Activated naive CD4-positive, alpha-beta T cell treated with anti-CD3 and anti-CD28 coated beads, Interleukin-2, amount 50 U/mL, for 72 hours (primary cell): ENCODE data around the gene GLIPR1. TPM values are rescaled to one million over a fixed set of nuclear protein-coding genes. Genes with fewer than 3 reads are reported as not detected.
"Not testable (repeated sequence)": the region's sequence is repeated elsewhere in the genome, so short reads cannot be mapped to it uniquely, and the experiment has no call there.

Experiments used
- ATAC-seq, 2 donors: fragments of 150-1000 bp; cut with Tn5 transposase; 2 replicates each; pipeline ENCODE4 v1.10.0; 2021; ENCODE audit warnings: mild to moderate bottlenecking in 2 of 2, moderate library complexity in 2 of 2
- DNase-seq, 2 donors: peaks; one replicate each; pipeline ENCODE4 v3.0.0; 2021 to 2022; ENCODE audit warnings: low spot score in 2 of 2
- H3K27ac Mint-ChIP-seq, 2 donors: one replicate each; pipeline ENCODE4 v1.8.0; 2022; ENCODE audit warnings: mild to moderate bottlenecking in 2 of 2, mixed read lengths in 2 of 2
- H3K36me3 Mint-ChIP-seq, 2 donors: one replicate each; pipeline ENCODE4 v1.8.0; 2022; ENCODE audit warnings: mixed read lengths in 2 of 2
- H3K9me3 Mint-ChIP-seq, 2 donors: one replicate each; pipeline ENCODE4 v1.8.0; 2022; ENCODE audit warnings: mixed read lengths in 2 of 2
- total RNA-seq, 2 donors: library from RNA; stranded (reverse); gene quantifications; one replicate each; pipeline ENCODE4 v1.2.3, GENCODE V29; 2022

The GLIPR1 gene
- total RNA-seq, 2 donors from 2014 or later, result 3.5 to 10.3 TPM

DNA sequence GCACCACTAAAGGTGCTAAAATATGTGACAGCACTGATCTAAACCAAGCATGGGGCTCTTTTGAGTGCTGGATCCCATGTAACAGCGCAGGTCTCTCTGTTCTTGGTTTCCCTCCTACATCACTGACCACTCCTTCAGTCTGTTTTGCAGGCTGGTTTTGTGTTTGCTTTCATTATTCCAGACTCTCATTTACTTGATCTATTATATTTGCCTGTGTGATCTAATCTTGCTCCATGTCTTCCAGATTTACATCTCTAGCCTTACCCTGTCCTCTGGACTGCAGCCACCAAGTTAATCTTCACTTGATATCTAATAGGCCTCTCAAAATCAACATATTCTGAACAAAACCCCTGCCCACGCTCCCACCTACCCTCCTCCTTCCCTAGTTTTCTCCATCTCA is 8.6 kb downstream of the GLIPR1 start:
- ATAC-seq (peak; percentile 3 to 4), DNase-seq (no peak)
- peak overlapping the region; percentile 13 to 84 for H3K27ac Mint-ChIP-seq
- no peaks in the 10 kb centered on the region for H3K9me3 Mint-ChIP-seq
- no peaks in the 10 kb centered on the region for H3K36me3 Mint-ChIP-seq

DNA sequence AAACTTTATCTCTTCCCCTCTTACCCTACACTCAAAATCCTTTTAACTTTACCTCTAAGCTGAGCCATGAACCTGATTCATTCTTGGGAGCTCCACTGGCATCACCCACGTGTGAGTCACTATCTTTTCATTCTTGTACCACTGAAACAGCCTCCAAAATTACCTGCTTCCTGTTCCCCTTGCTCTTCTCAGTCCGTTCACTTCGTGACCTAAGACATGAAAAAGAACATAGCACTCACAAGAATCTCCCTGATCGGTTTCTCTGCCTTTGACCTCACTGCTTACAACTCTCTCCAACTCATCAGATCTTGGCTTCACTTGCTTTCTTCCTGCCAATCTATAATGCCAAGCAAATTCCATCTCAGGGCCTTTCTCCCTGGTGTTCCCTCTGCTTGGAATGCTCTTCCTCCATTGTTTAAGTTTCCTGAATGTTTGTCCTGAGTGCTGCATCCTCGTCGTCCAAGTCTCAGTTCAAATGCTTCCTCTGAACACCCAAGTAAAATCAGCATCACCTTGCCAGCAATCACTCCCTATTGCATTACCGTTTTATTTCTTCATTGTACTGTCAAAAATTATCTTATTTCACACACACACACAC is 9.2 kb downstream of the GLIPR1 start:
- Mint-ChIP-seq H3K9me3 (no peaks in the 10 kb centered on the region), H3K36me3 (no peaks in the 10 kb centered on the region), H3K27ac (peak overlapping the region; percentile 13 to 84)
- DNase-seq (peak in 1 of 2 donors; percentile 24), ATAC-seq (peak; percentile 97 to 98)

DNA sequence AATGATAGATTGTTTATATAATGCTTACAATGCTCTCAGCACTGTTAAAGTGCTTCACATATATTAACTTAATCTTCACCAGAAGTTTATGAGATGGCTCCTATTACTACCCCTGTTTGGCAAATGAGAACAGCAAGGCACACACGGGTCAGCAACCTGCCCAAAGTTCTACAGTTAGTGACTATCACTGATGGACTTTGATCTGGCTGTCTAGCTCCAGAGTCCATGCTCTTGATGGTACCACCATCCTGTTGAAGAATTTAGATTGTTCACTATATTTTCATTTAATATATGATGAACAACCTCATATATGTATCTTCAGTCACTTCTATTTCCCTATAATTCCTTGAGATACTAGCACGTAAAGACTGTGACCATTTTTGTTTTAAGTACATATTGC is 10.6 kb downstream of the GLIPR1 start:
- H3K9me3 Mint-ChIP-seq, result no peaks in the 10 kb centered on the region
- ATAC-seq, result no peak
- no peaks in the 10 kb centered on the region for H3K36me3 Mint-ChIP-seq
- H3K27ac Mint-ChIP-seq, result no peak overlapping the region
- DNase-seq, result no peak

DNA sequence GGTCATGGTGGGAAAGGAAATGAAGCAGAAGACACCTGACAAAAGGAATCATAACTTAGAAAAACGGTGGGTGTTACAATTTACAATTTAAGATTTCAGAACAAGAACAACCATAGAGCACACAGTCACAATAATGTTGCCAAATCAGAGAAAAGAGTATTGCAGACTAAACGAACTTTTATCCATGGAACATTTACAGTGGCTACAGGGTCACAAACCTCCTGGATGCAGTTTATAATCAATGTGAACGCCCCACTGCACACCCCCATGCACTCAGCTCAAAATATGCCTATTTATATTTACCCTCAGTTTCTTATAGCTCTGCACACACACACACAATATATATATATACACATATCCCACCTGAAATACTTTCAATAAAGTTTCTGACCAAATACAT is 22.9 kb downstream of the GLIPR1 start:
- ATAC-seq, result no peak
- H3K9me3 Mint-ChIP-seq, result no peaks in the 10 kb centered on the region
- H3K36me3 Mint-ChIP-seq, result peaks cover 0 to 7% of the 10 kb centered on the region in 2 donors
- DNase-seq, result no peak
- peak overlapping the region in 1 of 2 donors; percentile 51 for H3K27ac Mint-ChIP-seq

DNA sequence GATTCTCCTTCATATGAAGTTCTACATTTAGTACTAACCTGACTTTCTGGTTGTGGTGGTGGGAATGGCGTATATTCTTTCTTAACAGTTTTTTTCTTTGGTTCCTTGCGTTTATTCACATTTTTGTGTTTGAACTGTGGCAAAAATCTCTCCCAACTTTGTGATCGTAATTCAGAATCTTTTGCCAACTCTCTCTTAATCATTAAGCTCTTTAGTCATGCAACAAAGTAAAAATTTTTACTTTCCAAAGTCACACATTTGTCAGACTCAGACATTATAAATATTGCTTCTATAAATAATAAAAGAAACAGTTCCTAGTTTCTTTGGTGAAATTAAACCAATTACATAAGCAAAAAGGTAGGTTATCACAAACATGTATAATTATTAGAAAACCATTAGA is 23.3 kb downstream of the GLIPR1 start:
- Mint-ChIP-seq H3K36me3 (peaks cover 0 to 4% of the 10 kb centered on the region in 2 donors), H3K27ac (peak overlapping the region in 1 of 2 donors; percentile 51), H3K9me3 (no peaks in the 10 kb centered on the region)
- DNase-seq (no peak), ATAC-seq (no peak)

- ATAC-seq, result no peak
- peaks cover 8 to 13% of the 10 kb centered on the region in 2 donors for H3K36me3 Mint-ChIP-seq
- H3K9me3 Mint-ChIP-seq, result no peaks in the 10 kb centered on the region
- no peak overlapping the region for H3K27ac Mint-ChIP-seq
- no peak for DNase-seq
These were observed 25.3 kb downstream of the GLIPR1 start for GRCh38 chr12:75505706-75506312.

DNA sequence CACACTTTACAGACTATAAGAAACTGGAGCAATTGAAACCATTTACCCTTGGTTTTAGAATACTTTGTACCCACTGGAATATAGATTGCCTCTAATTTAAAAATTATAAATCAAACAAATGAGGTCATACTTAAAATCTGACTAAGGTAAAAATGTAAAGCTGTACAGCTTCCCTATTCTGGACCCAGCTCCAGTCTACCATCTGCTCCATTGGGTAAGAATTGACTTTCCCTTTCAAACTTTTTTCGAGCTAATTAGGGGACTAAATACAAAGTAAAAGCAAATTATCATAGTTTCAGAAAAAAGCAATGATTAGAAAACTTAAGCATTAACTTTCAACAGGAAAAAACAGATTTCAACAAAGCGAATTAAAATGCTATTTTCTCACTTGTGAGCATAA is 26.5 kb downstream of the GLIPR1 start:
- H3K36me3 Mint-ChIP-seq, result peaks cover 20 to 22% of the 10 kb centered on the region in 2 donors
- DNase-seq (no peak), ATAC-seq (no peak)
- H3K27ac Mint-ChIP-seq, result no peak overlapping the region
- no peaks in the 10 kb centered on the region for H3K9me3 Mint-ChIP-seq

GRCh38 chr12:75508159-75508558 is 27.6 kb downstream of the GLIPR1 start:
- H3K36me3 Mint-ChIP-seq, result peaks cover 22 to 23% of the 10 kb centered on the region in 2 donors
- no peak for DNase-seq
- no peak overlapping the region for H3K27ac Mint-ChIP-seq
- H3K9me3 Mint-ChIP-seq, result no peaks in the 10 kb centered on the region
- no peak for ATAC-seq

DNA sequence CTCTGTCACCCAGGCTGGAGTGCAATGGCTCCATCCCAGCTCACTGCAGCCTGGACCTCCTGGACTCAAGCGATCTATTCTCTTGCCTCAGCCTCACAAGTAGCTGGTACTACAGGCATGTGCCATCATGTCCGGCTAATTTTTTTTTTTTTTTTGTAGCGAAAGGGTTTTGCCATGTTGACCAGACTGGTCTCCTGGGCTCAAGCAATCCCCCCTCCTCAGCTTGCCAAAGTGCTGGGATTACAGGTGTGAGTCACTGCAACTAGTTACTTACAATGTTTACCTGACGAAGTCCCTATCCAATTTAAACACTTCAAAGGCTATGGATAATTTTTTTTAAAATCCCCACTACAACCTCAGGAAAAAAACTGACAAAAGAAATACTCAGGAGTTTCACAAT is 29.1 kb downstream of the GLIPR1 start:
- peaks cover 20 to 23% of the 10 kb centered on the region in 2 donors for H3K36me3 Mint-ChIP-seq
- H3K9me3 Mint-ChIP-seq, result no peaks in the 10 kb centered on the region
- peak overlapping the region in 1 of 2 donors; percentile 100 for H3K27ac Mint-ChIP-seq
- ATAC-seq (no peak), DNase-seq (no peak)

DNA sequence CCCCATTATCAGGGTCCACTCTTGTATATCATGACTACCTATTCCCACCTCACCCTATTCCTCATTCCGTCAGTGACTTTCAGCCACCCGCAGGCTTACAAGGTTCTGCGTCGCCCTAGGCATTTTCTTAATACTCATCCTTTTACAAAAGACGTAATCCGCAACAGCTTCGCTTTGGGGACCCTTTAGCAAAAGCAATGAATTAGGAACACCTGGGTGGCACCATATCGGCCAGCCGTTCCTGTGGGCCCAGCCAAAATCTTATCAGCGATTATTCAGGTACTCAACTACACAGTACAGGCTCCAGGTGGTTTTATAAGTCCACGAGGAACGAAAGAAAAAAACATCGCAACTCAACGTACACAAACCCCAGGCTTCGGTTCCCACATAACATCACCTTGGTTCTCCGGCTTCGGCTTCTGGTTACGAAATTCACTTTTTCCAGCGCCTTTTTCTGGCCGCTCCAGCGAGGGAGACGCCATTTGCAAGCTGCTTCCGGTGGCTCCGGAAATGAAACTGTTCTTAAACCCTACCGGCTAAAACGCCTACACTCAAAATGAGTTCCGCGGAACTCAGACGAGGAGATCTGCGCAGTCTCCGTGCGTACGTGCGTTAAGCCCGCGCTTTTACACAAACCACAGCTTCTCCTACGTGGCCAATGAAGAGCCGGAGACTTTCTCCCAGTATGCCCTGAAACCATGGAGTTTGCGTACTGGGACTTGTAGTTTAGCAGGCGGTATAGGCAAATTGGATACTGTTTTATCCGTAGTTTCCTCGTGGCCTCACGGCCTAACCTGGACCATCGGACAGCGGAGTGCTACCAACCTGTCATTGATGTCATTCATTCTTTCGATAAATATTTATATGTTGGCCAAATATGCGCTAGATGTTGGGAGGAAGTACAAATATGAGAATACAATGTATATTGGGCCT is 30.8 kb downstream of the GLIPR1 start, which contains the start of gene KRR1:
Gene KRR1 (minus strand): TSS at position 494 of the 933 bp plus-strand sequence. CDS start 12 bp downstream, at position 482.
- ATAC-seq, result peak; percentile 97
- H3K9me3 Mint-ChIP-seq, result no peaks in the 10 kb centered on the region
- H3K36me3 Mint-ChIP-seq, result peaks cover 18 to 23% of the 10 kb centered on the region in 2 donors
- DNase-seq, result peak; percentile 77 to 92
- H3K27ac Mint-ChIP-seq, result peak within 1 kb of the TSS; percentile 99 to 100

GRCh38 chr12:75521224-75521623 is 40.7 kb downstream of the GLIPR1 start:
- H3K27ac Mint-ChIP-seq, ATAC-seq, DNase-seq, H3K9me3 Mint-ChIP-seq, H3K36me3 Mint-ChIP-seq: not testable (repeated sequence)

DNA sequence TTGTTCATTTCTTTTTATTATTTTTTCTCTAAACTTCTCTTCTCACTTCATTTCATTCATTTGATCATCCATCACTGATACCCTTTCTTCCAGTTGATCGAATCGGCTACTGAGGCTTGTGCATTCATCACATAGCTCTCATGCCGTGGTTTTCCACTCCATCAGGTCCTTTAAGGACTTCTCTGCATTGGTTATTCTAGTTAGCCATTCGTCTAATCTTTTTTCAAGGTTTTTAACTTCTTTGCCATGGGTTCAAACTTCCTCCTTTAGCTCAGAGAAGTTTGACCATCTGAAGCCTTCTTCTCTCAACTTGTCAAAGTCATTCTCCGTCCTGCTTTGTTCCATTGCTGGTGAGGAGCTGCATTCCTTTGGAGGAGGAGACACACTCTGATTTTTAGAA is 41.6 kb downstream of the GLIPR1 start:
- DNase-seq, H3K9me3 Mint-ChIP-seq, ATAC-seq, H3K36me3 Mint-ChIP-seq, H3K27ac Mint-ChIP-seq: not testable (repeated sequence)

DNA sequence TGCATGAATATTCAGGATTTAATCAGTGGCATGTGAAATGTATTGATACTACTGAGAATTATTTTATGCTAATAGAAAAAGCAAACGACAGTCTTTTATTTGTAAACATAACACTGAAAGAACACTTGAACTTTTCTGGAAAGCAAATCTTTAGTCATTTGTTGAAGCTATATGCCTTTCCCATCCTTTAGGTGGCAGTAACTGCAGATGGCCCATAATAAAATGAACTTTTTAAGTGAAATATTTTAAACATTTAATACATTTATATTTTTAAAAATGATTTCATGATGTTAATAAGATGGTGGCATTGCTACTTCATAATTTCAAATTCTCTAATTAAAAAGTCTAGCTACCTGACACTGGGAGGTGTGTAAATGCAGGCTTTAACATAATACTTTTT is 44.7 kb downstream of the GLIPR1 start:
- no peaks in the 10 kb centered on the region for H3K9me3 Mint-ChIP-seq
- peaks cover 6 to 7% of the 10 kb centered on the region in 2 donors for H3K36me3 Mint-ChIP-seq
- ATAC-seq, result no peak
- no peak for DNase-seq
- H3K27ac Mint-ChIP-seq, result no peak overlapping the region

DNA sequence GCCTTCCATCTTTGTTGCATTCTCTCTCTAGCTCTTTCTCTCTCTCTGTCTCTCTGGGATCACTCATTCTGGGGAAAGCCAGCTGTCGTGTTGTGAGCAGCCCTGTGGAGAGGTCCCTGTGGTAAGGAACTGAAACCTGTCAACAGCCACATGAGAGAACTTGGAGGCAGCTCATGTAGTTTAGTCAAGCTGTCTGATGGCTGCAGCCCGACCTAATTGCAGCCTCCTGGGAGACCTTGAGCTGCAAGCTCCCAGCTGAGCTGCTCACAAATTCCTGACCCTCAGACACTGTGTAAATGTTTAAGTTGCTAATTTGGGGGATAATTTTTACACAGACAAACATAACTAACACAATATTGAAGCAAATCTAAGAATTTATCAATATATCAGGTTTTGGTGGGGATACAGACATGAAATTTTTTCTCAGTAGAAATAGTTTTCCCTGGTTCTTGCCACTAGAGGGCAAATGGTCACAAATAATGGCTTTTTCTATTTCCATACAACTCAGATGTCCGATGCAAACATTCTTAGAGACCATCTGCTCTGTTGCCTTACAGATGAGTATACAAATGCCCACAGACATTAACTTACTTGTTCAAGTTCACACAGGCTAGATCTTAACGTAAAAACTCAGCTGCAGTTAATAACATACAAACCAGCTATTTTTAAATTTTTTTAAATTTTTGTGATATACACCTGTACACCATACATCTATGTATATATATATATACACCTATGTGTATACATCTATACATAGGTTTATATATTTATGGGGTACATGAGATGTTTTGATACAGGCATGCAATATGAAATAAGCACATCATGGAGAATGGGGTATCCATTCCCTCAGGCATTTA is 46.3 kb downstream of the GLIPR1 start:
- no peaks in the 10 kb centered on the region for H3K9me3 Mint-ChIP-seq
- ATAC-seq, result peak; percentile 74 to 93
- peak overlapping the region in 1 of 2 donors; percentile 17 for H3K27ac Mint-ChIP-seq
- peak in 1 of 2 donors; percentile 10 for DNase-seq
- H3K36me3 Mint-ChIP-seq, result peaks cover 6 to 7% of the 10 kb centered on the region in 2 donors

- H3K27ac Mint-ChIP-seq, result no peak overlapping the region
- no peaks in the 10 kb centered on the region for H3K9me3 Mint-ChIP-seq
- DNase-seq (no peak), ATAC-seq (no peak)
- no peaks in the 10 kb centered on the region for H3K36me3 Mint-ChIP-seq
These were observed 47.7 kb downstream of the GLIPR1 start for GRCh38 chr12:75528272-75528671.

DNA sequence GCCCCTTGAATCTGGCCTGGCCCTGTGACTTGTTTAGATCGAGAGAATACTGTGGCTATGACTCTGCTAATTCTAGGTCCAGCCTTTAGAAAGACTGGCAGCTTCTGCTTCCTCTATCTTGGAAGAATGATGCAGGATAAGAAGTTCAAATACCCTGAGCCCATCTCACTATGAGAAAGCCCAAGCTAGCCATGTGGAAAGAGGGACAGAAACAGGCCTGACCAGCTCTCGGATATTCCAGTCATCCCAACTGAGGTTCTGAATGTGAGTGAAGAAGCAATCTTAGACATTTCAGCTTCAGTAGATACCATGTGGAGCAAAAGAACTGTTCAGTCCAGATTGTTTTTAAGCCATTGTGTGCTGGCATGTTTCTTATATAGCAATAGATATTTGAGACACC is 48.1 kb downstream of the GLIPR1 start:
- H3K27ac Mint-ChIP-seq, result no peak overlapping the region
- DNase-seq (no peak), ATAC-seq (no peak)
- no peaks in the 10 kb centered on the region for H3K9me3 Mint-ChIP-seq
- no peaks in the 10 kb centered on the region for H3K36me3 Mint-ChIP-seq
